Measurements from ENCODE around the gene SPOCK1.
"Not testable (repeated sequence)": the region's sequence is repeated elsewhere in the genome, so short reads cannot be mapped to it uniquely, and the experiment has no call there.

SPOCK1 gene

DNA sequence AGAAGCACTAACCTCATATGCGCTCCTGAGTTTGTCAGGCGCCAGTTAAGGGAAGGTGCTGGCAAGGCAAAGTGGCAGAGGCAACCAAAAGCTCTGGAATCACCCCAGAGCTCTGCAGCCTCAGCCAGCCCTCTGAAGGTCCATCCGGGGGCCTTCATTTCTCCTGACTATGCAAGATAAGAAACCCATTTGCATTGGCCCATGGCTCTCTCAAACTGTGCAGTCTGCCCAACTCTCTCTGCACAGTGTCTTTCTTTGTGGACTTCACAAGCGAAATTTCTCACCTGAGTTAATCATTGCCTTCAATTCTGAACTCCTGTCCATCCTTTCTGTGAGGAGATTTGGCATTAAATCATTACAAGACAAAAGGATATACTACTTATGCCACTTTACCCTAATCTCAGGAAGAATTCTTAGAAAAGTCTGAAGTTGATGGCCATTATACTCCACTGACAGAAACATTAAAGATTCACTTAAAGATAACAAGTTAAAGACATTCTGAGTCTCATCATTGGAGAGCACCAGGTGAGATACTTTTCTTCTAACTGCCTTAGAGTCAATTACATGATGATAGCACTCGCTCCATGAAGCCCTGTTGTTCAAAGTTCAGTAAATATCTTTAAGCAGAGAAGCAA is 235.6 kb downstream of the SPOCK1 start:
- DNase-seq (ENCODE audit: low read depth): no peak

DNA sequence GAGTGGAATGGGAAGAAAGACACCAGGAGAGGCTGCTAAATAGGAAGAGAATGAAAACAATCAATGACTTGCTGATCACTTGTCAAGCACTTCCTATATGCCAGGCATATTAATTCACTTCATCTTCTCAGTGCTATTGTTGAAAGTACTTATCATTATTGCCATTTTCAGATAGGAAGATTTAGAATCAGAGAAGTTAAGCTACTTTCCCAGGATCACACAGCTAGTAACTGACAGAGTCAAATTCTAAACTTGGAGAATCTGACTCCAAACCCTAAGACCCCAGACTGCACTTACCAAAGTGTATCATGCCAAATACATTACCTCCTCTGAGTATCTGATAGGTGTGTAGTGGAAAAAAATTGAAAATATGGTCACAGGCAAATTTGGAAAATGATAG is 236.3 kb downstream of the SPOCK1 start:
- no peak for DNase-seq (ENCODE audit: low read depth)

DNA sequence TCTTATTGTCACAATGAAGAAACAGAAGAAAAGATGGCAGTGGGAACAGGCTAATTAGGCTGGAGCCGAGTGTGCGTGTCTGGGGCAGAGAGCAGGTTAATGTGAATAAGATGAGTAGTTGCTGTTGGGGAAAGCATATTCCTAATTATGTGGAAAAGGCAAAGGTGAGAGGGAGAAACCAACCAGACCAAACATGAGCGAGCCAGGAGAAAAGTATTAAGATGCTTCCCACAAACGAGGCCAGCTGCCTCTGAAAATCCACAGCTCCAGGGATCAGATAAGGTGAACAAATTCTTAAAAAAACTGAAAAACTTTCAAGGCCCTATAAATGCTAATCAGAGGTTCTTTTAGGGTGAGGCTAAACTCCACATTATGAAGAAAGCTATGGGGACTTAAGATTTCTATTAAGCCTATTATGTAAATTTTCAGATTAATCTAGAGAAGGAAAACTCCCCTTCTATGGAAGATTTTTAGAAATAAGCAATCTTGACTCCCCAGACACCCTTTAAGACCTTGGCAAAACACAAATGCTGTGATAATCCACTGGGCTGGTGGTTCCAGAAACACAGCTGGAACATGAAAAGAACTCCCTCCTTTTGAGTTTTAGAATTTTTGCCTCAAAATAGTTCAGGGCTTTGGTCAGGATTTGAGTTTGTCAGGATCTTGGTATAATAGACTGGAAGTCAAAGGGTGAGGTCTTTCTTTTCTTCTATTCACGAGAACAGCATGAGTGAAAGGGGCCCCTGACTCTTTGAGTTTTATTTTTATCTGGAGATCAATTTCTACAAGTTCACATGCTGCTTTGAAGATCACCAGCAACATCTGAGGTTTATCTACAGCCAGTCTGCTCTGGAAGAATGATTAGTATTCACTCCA is 238.1 kb downstream of the SPOCK1 start:
- no peak for DNase-seq (ENCODE audit: low read depth)

DNA sequence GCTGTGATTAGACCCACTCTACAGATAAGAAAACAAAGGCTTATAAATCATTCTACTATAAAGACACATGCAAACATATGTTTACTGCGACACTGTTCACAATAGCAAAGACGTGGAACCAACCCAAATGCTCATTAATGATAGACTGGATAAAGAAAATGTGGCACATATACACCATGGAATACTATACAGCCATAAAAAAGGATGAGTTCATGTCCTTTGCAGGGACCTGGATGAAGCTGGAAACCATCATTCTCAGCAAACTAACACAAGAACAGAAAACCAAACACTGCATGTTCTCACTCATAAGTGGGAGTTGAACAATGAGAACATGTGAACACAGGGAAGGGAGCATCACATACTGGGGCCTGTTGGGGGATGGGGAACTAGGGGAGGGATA is 240.0 kb downstream of the SPOCK1 start:
- not testable (repeated sequence) for DNase-seq (ENCODE audit: low read depth)

- DNase-seq (ENCODE audit: low read depth): peak; percentile 69
These were observed 244.7 kb downstream of the SPOCK1 start for GRCh38 chr5:137254119-137255090.

DNA sequence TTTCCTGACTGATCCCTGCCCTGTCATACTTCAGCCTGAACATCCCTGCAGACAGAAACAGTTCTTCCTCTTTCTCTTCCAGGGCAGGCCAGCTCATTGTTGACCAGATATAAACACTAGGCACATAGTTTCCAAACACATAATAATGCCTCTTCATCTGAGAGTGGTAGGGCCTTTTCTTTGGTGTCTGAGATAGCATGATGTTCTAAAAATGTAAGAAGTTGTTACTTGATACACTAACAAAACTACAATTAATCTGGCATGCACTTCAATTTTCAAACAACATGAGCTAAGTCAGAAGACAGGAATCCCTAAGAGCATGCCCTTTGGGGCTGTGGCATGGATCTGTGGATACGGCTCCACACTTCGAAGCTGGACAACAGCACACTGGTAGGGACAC is 246.6 kb downstream of the SPOCK1 start:
- DNase-seq (ENCODE audit: low read depth): no peak

DNA sequence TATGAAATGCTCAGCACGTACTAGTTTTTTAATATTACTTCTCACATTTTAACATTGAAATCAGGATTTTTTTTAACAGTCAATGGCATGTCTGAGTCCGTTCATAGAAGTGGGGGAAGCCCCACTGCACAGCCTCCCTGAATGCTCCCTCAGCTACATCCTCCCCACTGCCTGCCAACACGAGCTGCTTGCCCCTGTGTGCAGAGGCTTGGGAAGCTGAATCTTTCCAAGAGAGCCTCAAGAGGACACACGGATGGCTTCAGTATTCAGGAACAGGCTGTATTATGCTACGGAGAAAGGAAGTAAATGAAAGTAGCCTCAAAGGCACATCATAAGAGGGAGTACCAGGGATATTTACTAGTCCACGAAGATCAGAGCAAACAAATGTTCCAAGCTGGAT is 248.7 kb downstream of the SPOCK1 start:
- no peak for DNase-seq (ENCODE audit: low read depth)

DNA sequence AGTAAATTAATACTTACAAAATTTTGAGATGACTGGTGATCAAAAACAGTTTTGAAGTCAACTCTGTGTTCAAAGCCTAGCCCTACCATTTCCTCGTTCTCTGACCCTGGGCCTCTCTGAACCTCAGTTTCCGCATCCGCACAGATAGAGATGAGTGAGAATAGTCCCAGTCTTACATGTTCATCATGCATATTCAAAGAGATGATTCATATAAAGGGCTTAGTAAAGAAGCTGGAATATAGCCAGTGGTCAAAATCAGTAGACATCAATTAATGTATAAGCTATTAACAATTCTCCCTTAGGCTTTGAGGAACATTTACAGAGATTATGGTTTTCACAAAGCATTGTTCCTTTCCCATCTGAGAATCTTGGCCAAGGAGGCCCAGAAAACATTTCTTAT is 250.6 kb downstream of the SPOCK1 start:
- no peak for DNase-seq (ENCODE audit: low read depth)

DNA sequence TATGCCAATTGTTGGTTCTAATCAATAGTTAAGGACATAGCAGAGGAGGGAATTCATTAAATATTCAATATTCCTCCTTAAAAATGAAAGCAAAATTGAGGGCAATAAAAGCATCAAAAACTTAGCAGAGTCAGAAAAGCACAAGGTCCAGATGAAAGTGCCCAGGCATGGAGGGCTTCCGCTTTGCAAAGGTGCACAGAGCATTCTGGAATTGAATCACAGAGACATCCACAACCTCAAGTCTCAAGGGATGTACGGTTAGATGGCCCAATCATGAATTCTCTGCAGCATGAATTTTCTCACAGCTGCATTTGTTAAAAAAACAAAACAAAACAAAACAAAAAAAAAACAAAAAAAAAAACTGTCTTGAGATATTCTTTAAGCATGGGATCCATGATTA is 253.7 kb downstream of the SPOCK1 start:
- DNase-seq (ENCODE audit: low read depth): no peak

DNA sequence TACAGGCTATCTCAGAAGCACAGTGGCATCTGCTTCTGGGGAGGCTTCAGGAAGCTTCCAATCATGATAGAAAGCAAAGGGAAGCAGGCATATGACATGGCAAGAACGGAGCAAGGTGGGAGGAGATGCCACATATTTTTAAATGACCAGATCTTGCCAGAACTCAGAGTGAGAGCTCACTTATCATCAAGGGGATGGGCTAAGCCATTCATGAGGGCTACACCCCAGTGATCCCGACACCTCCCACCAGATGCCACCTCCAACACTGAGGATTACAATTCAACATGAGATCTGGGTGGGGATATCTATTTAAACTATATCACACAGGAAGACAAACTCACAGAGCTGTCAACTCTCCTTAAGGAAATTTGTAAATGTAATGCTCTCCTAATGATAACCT is 258.8 kb downstream of the SPOCK1 start:
- DNase-seq (ENCODE audit: low read depth): no peak

- no peak for DNase-seq (ENCODE audit: low read depth)
These were observed 262.1 kb downstream of the SPOCK1 start for GRCh38 chr5:137236849-137237507.

- DNase-seq (ENCODE audit: low read depth): no peak
These were observed 262.9 kb downstream of the SPOCK1 start for GRCh38 chr5:137236252-137236651.

- no peak for DNase-seq (ENCODE audit: low read depth)
These were observed 263.9 kb downstream of the SPOCK1 start for GRCh38 chr5:137234973-137235943.

- no peak for DNase-seq (ENCODE audit: low read depth)
These were observed 265.4 kb downstream of the SPOCK1 start for GRCh38 chr5:137233726-137234125.

DNA sequence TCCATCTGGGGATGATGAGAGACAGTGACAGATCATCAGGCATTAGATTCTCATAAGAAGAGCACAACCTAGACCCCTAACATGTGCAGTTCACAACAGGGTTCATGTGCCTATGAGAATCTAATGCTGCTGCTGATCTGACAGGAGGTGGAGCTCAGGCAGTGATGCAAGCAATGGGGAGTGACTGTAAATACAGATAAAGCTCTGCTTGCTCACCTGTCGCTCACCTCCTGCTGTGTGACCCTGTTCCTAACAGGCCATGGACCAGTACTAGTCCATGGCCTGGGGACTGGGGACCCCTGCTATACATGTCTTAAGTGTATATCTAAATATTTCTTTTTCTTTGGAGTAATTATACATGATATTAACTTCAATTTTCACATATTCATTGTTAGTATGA is 265.8 kb downstream of the SPOCK1 start:
- not testable (repeated sequence) for DNase-seq (ENCODE audit: low read depth)

DNA sequence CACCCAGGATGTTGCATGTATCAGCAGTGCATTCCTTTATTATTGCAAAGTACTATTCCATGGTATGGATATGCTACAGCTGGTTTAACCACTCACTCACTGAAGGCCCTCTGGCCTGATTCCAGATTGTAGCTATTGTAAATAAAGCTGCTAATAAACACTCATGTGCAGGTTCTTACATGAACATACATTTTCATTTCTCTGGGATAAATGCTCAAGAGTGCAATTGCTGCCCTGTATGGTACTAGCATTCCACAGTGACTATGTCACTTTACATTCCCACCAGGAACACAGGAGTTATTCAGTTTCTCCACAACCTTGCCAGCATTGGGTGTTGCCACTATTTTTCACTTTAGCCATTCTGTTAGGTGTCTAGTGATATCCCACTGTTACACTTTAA is 267.6 kb downstream of the SPOCK1 start:
- no peak for DNase-seq (ENCODE audit: low read depth)

- DNase-seq (ENCODE audit: low read depth): no peak
These were observed 270.3 kb downstream of the SPOCK1 start for GRCh38 chr5:137228816-137229215.

GRCh38 chr5:137226081-137226480 is 273.0 kb downstream of the SPOCK1 start:
- DNase-seq (ENCODE audit: low read depth): no peak

DNA sequence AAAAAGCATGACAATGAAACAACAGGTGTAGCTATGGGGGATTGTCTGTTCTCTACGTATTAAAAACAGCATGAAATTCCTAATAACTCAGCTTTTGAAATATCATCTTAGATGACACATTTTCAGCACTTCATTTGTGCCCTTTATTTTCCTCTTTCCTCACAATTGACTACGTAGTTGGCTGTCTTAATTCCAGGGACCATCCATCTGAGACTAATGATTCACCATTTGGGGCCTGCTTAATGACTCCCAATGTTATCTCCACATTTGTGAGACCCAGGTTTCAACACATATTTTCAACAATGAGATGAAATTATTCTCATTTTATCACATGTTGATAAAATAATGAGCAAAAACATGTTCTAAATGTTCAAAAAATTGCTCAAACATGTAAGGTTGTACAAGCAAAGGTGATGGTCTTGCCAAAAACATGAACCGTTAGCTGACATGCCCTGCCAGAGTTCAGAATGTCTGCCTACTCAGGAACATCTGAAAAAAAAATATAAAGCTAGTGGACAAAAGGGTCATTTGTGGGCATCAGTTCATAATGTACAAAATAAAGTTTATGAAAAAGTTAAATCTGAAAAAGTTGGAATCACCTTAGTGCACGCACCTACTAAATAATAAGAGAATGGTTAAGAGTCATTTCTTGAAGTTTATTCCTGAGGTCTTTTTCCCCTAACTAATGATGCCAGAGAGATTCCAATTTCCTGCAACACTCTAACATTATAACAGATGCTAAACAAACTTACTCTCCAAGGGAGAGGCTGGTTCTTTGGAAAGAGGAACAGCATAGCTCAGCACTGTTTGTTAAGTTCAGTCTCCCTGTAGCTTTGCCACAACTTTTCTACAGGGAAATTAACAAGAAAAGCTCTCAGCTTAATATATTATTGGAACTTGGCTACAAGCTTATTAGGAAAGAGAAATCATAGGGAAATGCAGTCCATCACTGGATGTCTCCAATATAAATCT is 275.5 kb downstream of the SPOCK1 start:
- no peak for DNase-seq (ENCODE audit: low read depth)
